Keratinocyte (primary cell): ENCODE measurements around the gene ARNT2.

Experiments used
- CTCF ChIP-seq, 3 experiments: IDR thresholded peaks in 1 of 3; conservative IDR thresholded peaks in 1 of 3; optimal IDR thresholded peaks in 1 of 3; 2 replicates in 2 of 3; 3 replicates in 1 of 3; pipeline versions ENCODE3 to v1.5.1; 2011; ENCODE audit warnings: low read length in 3 of 3, mild to moderate bottlenecking in 3 of 3, moderate library complexity in 2 of 3, control low read depth in 1 of 3, inconsistent platforms in 1 of 3; ENCODE audit not compliant: insufficient read depth in 2 of 3; ENCODE audit errors: extremely low read depth in 1 of 3
- EZH2 ChIP-seq: IDR thresholded peaks from one replicate; pipeline ENCODE4 v1.6.1; 2012; ENCODE audit warnings: inconsistent platforms, mild to moderate bottlenecking, low read length, moderate library complexity

- TF ChIP-seq CTCF (optimal IDR thresholded peaks at IDR 0.05 in 1 of 3, IDR thresholded peaks at IDR 0.05 in 1 of 3, conservative IDR thresholded peaks at IDR 0.05 in 1 of 3; ENCODE audit: extremely low read depth in 1 of 3, insufficient read depth in 2 of 3, low read length in 3 of 3) (no peak), EZH2 (no peak)
Measured at GRCh38 chr15:80489030-80489594, 84.9 kb downstream of the ARNT2 start.
